OCI-LY1 (cell line): ENCODE results near the gene HDGFL3.

Source experiments
- EZH2 ChIP-seq: fragments of 200-600 bp; sonication (generic), shearing (Covaris generic); IDR thresholded peaks from 2 replicates; pipeline ENCODE4 v1.8.0; 2017; ENCODE audit warnings: borderline replicate concordance, mixed run types, mild to moderate bottlenecking, antibody characterized with exemption, low read length, moderate library complexity, mixed read lengths
- TF ChIP-seq, protein P1 (sequence below): fragments of 200-600 bp; sonication (generic), shearing (Covaris generic); IDR thresholded peaks from 2 replicates; pipeline ENCODE4 v1.5.1; 2017; ENCODE audit warnings: mild to moderate bottlenecking, antibody characterized with exemption, low read length, moderate library complexity, mixed read lengths

DNA sequence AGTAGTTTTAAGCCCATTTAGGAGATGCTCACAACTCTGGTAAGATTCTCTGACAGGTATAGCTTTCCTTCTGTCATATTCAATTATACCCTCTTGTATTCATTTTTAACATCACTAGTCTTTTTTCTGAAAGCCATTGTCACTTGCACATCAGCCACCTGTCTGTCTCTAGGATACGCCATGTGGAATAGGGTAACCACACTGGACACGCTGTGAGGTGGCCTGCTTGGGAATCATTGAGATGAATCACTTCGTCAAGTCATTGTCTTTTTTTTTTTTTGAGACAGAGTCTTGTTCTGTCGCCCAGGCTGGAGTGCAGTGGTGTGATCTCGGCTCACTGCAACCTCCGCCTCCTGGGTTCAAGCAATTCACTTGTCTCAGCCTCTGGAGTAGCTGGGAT lies 92.8 kb downstream of the HDGFL3 start:
- TF ChIP-seq, protein P1, sequence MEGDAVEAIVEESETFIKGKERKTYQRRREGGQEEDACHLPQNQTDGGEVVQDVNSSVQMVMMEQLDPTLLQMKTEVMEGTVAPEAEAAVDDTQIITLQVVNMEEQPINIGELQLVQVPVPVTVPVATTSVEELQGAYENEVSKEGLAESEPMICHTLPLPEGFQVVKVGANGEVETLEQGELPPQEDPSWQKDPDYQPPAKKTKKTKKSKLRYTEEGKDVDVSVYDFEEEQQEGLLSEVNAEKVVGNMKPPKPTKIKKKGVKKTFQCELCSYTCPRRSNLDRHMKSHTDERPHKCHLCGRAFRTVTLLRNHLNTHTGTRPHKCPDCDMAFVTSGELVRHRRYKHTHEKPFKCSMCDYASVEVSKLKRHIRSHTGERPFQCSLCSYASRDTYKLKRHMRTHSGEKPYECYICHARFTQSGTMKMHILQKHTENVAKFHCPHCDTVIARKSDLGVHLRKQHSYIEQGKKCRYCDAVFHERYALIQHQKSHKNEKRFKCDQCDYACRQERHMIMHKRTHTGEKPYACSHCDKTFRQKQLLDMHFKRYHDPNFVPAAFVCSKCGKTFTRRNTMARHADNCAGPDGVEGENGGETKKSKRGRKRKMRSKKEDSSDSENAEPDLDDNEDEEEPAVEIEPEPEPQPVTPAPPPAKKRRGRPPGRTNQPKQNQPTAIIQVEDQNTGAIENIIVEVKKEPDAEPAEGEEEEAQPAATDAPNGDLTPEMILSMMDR: no peak
- TF ChIP-seq EZH2: no peak
